ENCODE measurements around the gene PIH1D2. TPM values are rescaled to one million over a fixed set of nuclear protein-coding genes. Genes with fewer than 3 reads are reported as not detected.
"Not testable (repeated sequence)": the region's sequence is repeated elsewhere in the genome, so short reads cannot be mapped to it uniquely, and the experiment has no call there.

PIH1D2 gene
- polyA plus RNA-seq, 2 of the 4 experiments (the other 2 are of a cell fraction): 0.98 to 1.4 TPM

- TF ChIP-seq PHF8 (IDR thresholded peaks at IDR 0.05; ENCODE audit: borderline replicate concordance, low read depth): no peak
- no peak for TF ChIP-seq ZNF302 (CRISPR knock-in tag; IDR thresholded peaks at IDR 0.05)
These were observed 44.4 kb downstream of the PIH1D2 start (continued) for GRCh38 chr11:112029460-112029859.

GRCh38 chr11:112026784-112027410 is 46.9 kb downstream of the PIH1D2 start:
- H3K27ac ChIP-seq; ATAC-seq; H3K4me2 ChIP-seq; H3K9me3 ChIP-seq; CTCF ChIA-PET; H3K4me3 ChIP-seq; H3K4me1 ChIP-seq; DNase-seq (ENCODE audit: low read depth in 1 of 2, low spot score in 1 of 2); FAIRE-seq; POLR2A ChIA-PET: not testable (repeated sequence)
- WGBS (ENCODE audit: missing lambda C conversion rate): no CpG with 5 or more reads among the region's 49 CpGs

- peaks cover 5% of the 10 kb centered on the region; the same call in 2 of the 3 replicates for H3K4me1 ChIP-seq
- H3K27ac ChIP-seq: peak overlapping the region; percentile 94 to 99
- peak overlapping the region; percentile 92 for H3K4me3 ChIP-seq
- no peaks in the 10 kb centered on the region for H3K9me3 ChIP-seq
- ChIA-PET CTCF (no interaction called here), POLR2A (no interaction called here)
- no peak for FAIRE-seq
- TF ChIP-seq FOSL2 (IDR thresholded peaks at IDR 0.05) (no peak), FOSL2 (CRISPR knock-in tag; IDR thresholded peaks at IDR 0.05) (no peak), TP53 (CRISPR knock-in tag; IDR thresholded peaks at IDR 0.05) (no peak)
- DNase-seq (ENCODE audit: low read depth in 1 of 2, low spot score in 1 of 2): peak; percentile 8 to 13
- 2% methylated on average over 8 of the region's 8 CpGs for WGBS (ENCODE audit: missing lambda C conversion rate)
- H3K4me2 ChIP-seq: peak overlapping the region; percentile 86
- peak; percentile 10 to 62; a peak in 3 of 6 replicates for ATAC-seq
These were observed 48.1 kb downstream of the PIH1D2 start for GRCh38 chr11:112025707-112026106.

GRCh38 chr11:112024773-112025678 is 48.8 kb downstream of the PIH1D2 start, which contains the start of gene DLAT:
TSS of gene DLAT (plus strand) at chr11:112025408. CDS start at chr11:112025473, 65 bp downstream.
- Histone ChIP-seq H3K4me2 (peak within 1 kb of the TSS; percentile 86), H3K4me1 (peaks cover 5% of the 10 kb centered on the region; the same call in 2 of the 3 replicates), H3K27ac (peak within 1 kb of the TSS; percentile 94 to 99), H3K4me3 (peak within 1 kb of the TSS; percentile 92), H3K9me3 (no peaks in the 10 kb centered on the region)
- POLR2A ChIA-PET: no interaction called here
- FAIRE-seq: no peak
- DNase-seq (ENCODE audit: low read depth in 1 of 2, low spot score in 1 of 2): peak; percentile 62 to 90
- CTCF ChIA-PET: interaction anchor here (0.8 to 1.0 kb wide), 2 partner anchors 52 to 94 kb away, joined by 3 to 4 read pairs; no protein-coding TSS in a partner anchor
- ATAC-seq: peak; percentile 92 to 94
- TF ChIP-seq MAZ (IDR thresholded peaks at IDR 0.05; ENCODE audit: borderline replicate concordance, low read depth, low read length) (0 out of 2 replicates have a peak, but pooled peaks have one; percentile 16), EP300 (IDR thresholded peaks at IDR 0.05) (no peak), FOXS1 (CRISPR knock-in tag; IDR thresholded peaks at IDR 0.05) (no peak), PHF8 (IDR thresholded peaks at IDR 0.05; ENCODE audit: borderline replicate concordance, low read depth) (peak; percentile 66; the same call in 1 of the 2 replicates), HEYL (CRISPR knock-in tag; IDR thresholded peaks at IDR 0.05) (no peak), FOSL2 (IDR thresholded peaks at IDR 0.05) (no peak), FOSL2 (CRISPR knock-in tag; IDR thresholded peaks at IDR 0.05) (no peak), POLR2A (IDR thresholded peaks at IDR 0.05; ENCODE audit: low read length) (peak; percentile 49), MYC (IDR thresholded peaks at IDR 0.05; ENCODE audit: borderline replicate concordance, low read length) (peak; percentile 58; the same call in 1 of the 2 replicates), MAX (IDR thresholded peaks at IDR 0.05) (peak; percentile 93), BCL3 (IDR thresholded peaks at IDR 0.05) (peak; percentile 68; the same call in 1 of the 3 replicates), ESRRA (IDR thresholded peaks at IDR 0.05; ENCODE audit: borderline replicate concordance, low read length) (peak; percentile 13; the same call in 1 of the 2 replicates), JUN (IDR thresholded peaks at IDR 0.05) (peak in 1 of 2 experiments; percentile 77; a peak in 2 of 5 replicates), E2F6 (IDR thresholded peaks at IDR 0.05; ENCODE audit: borderline replicate concordance, low read depth) (peak; percentile 60; the same call in 1 of the 2 replicates), TP53 (CRISPR knock-in tag; IDR thresholded peaks at IDR 0.05) (0 out of 2 replicates have a peak, but pooled peaks have one; percentile 57)
- 1% methylated on average over 40 of the region's 71 CpGs for WGBS (ENCODE audit: missing lambda C conversion rate)

Measured in A549 (cell line).